Hepatocyte (in vitro differentiated cells): ENCODE data around the gene SPINT2. TPM values are rescaled to one million over a fixed set of nuclear protein-coding genes. Genes with fewer than 3 reads are reported as not detected.

Experiments used
- DNase-seq: peaks from one replicate; pipeline ENCODE4 v3.0.0-alpha.2; 2016; ENCODE audit warnings: low spot score
- H2AFZ ChIP-seq: fragments of 200-600 bp; sonication (generic); 2 replicates; pipeline ENCODE4 v1.6.0; 2016; ENCODE audit warnings: antibody characterized with exemption, mild to moderate bottlenecking
- H3K27ac ChIP-seq: fragments of 200-600 bp; sonication (generic); 2 replicates; pipeline ENCODE4 v1.5.1; 2016; ENCODE audit warnings: mild to moderate bottlenecking
- H3K27me3 ChIP-seq: fragments of 200-600 bp; sonication (generic); 2 replicates; pipeline ENCODE4 v1.6.1; 2016
- H3K36me3 ChIP-seq: fragments of 200-600 bp; sonication (generic); replicated peaks from 2 replicates; pipeline ENCODE4 v1.5.1; 2016; ENCODE audit warnings: low read depth; ENCODE audit not compliant: insufficient read depth
- H3K4me1 ChIP-seq: fragments of 200-600 bp; sonication (generic); 2 replicates; pipeline ENCODE4 v1.5.1; 2016; ENCODE audit warnings: mild to moderate bottlenecking, moderate library complexity; ENCODE audit not compliant: insufficient read depth
- H3K4me2 ChIP-seq: fragments of 200-600 bp; sonication (generic); 2 replicates; pipeline ENCODE4 v1.6.0; 2016
- H3K4me3 ChIP-seq: fragments of 200-600 bp; sonication (generic); 2 replicates; pipeline ENCODE4 v1.5.1; 2016; ENCODE audit warnings: mild to moderate bottlenecking
- H3K79me2 ChIP-seq: fragments of 200-600 bp; sonication (generic); 2 replicates; pipeline ENCODE4 v1.6.0; 2017; ENCODE audit warnings: mild to moderate bottlenecking
- H3K9me2 ChIP-seq: fragments of 200-600 bp; sonication (generic); replicated peaks from 2 replicates; pipeline ENCODE4 v1.6.0; 2017; ENCODE audit warnings: mild to moderate bottlenecking; ENCODE audit not compliant: insufficient read depth
- H3K9me3 ChIP-seq: fragments of 200-600 bp; sonication (generic); 2 replicates; pipeline ENCODE4 v1.5.1; 2016; ENCODE audit warnings: low read depth, mild to moderate bottlenecking
- H4K20me1 ChIP-seq: fragments of 200-600 bp; sonication (generic); 2 replicates; pipeline ENCODE4 v1.6.0; 2016; ENCODE audit warnings: mild to moderate bottlenecking; ENCODE audit not compliant: insufficient read depth, poor library complexity, severe bottlenecking
- EZH2 ChIP-seq: fragments of 200-600 bp; sonication (generic); IDR thresholded peaks from 2 replicates; pipeline ENCODE4 v1.6.1; 2016; ENCODE audit warnings: antibody characterized with exemption, mild to moderate bottlenecking, borderline replicate concordance
- EZH2phosphoT487 ChIP-seq: fragments of 200-600 bp; sonication (generic); IDR thresholded peaks from one replicate; pipeline ENCODE4 v1.6.1; 2018; ENCODE audit warnings: antibody characterized with exemption, mild to moderate bottlenecking, low read depth, moderate library complexity; ENCODE audit not compliant: unreplicated experiment, severe bottlenecking
- WGBS: methylation state at CpG from one replicate; pipeline ENCODE4 v1.1.6; 2016; ENCODE audit warnings: low lambda C conversion rate; ENCODE audit errors: missing lambda C conversion rate; 5-methylcytosine and 5-hydroxymethylcytosine counted together
- polyA plus RNA-seq: library from polyadenylated mRNA; unstranded; fragments of >200 nt; fragmentation: Nextera tagmentation; extraction: Ambion mirVana; gene quantifications from 2 replicates; pipeline ENCODE4 v1.2.1, GENCODE V29; 2016
- total RNA-seq: library from RNA; depleted of rRNA; stranded (reverse); fragments of >200 nt; gene quantifications from 2 replicates; pipeline ENCODE4 v1.2.3, GENCODE V29; 2014
- TF ChIP-seq, protein P1 (sequence below): fragments of 200-600 bp; sonication (generic); IDR thresholded peaks from 2 replicates; pipeline ENCODE4 v1.5.1; 2016; ENCODE audit warnings: antibody characterized with exemption, mild to moderate bottlenecking; ENCODE audit not compliant: poor library complexity

SPINT2 gene
- total and polyA plus RNA-seq, 2 experiments from 2014 or later: 508 to 834 TPM

- H3K36me3 ChIP-seq: no peaks in the 10 kb centered on the region
- H3K4me3 ChIP-seq: no peak overlapping the region
- peaks cover 28% of the 10 kb centered on the region for H3K79me2 ChIP-seq
- H3K4me2 ChIP-seq: no peak overlapping the region
- peaks cover 11% of the 10 kb centered on the region for H4K20me1 ChIP-seq
- peaks cover 6% of the 10 kb centered on the region for H3K4me1 ChIP-seq
- 92% methylated on average over 7 of the region's 7 CpGs for WGBS
- peak overlapping the region; percentile 94 for H3K27ac ChIP-seq
- DNase-seq: peak; percentile 13
- no peaks in the 10 kb centered on the region for H3K27me3 ChIP-seq
- no peaks in the 10 kb centered on the region for H3K9me3 ChIP-seq
- H2AFZ ChIP-seq: no peak overlapping the region
- no peaks in the 10 kb centered on the region for H3K9me2 ChIP-seq
- TF ChIP-seq, protein P1, sequence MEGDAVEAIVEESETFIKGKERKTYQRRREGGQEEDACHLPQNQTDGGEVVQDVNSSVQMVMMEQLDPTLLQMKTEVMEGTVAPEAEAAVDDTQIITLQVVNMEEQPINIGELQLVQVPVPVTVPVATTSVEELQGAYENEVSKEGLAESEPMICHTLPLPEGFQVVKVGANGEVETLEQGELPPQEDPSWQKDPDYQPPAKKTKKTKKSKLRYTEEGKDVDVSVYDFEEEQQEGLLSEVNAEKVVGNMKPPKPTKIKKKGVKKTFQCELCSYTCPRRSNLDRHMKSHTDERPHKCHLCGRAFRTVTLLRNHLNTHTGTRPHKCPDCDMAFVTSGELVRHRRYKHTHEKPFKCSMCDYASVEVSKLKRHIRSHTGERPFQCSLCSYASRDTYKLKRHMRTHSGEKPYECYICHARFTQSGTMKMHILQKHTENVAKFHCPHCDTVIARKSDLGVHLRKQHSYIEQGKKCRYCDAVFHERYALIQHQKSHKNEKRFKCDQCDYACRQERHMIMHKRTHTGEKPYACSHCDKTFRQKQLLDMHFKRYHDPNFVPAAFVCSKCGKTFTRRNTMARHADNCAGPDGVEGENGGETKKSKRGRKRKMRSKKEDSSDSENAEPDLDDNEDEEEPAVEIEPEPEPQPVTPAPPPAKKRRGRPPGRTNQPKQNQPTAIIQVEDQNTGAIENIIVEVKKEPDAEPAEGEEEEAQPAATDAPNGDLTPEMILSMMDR: no peak
- no peak for TF ChIP-seq EZH2phosphoT487
- no peak for TF ChIP-seq EZH2
Measured at GRCh38 chr19:38262585-38263268, 1.6 kb upstream of the SPINT2 start.

GRCh38 chr19:38263689-38264485 lies 486 bp upstream of the SPINT2 start:
- Histone ChIP-seq H4K20me1 (peaks cover 21% of the 10 kb centered on the region), H2AFZ (peak overlapping the region; percentile 12), H3K79me2 (peaks cover 39% of the 10 kb centered on the region), H3K4me3 (no peak overlapping the region), H3K9me3 (no peaks in the 10 kb centered on the region), H3K27ac (peak overlapping the region; percentile 94), H3K36me3 (no peaks in the 10 kb centered on the region), H3K4me2 (peak overlapping the region; percentile 80), H3K27me3 (no peaks in the 10 kb centered on the region), H3K9me2 (no peaks in the 10 kb centered on the region), H3K4me1 (peaks cover 9% of the 10 kb centered on the region)
- TF ChIP-seq, protein P1: no peak
- no peak for TF ChIP-seq EZH2
- TF ChIP-seq EZH2phosphoT487: no peak
- whole genome bisulfite sequencing: 11% methylated on average over 31 of the region's 34 CpGs
- DNase-seq: peak; percentile 97

GRCh38 chr19:38265213-38265861 lies 964 bp downstream of the SPINT2 start:
- no peaks in the 10 kb centered on the region for H3K9me2 ChIP-seq
- H3K36me3 ChIP-seq: no peaks in the 10 kb centered on the region
- peaks cover 34% of the 10 kb centered on the region for H4K20me1 ChIP-seq
- peak overlapping the region; percentile 80 for H3K4me2 ChIP-seq
- 24% methylated on average over 14 of the region's 14 CpGs for WGBS
- no peaks in the 10 kb centered on the region for H3K9me3 ChIP-seq
- peak overlapping the region; percentile 28 for H3K4me3 ChIP-seq
- peak overlapping the region; percentile 50 for H2AFZ ChIP-seq
- peaks cover 54% of the 10 kb centered on the region for H3K79me2 ChIP-seq
- H3K27ac ChIP-seq: peak overlapping the region; percentile 94
- peaks cover 15% of the 10 kb centered on the region for H3K4me1 ChIP-seq
- TF ChIP-seq EZH2: no peak
- TF ChIP-seq EZH2phosphoT487: no peak
- TF ChIP-seq, protein P1: no peak
- peak; percentile 48 for DNase-seq
- H3K27me3 ChIP-seq: no peaks in the 10 kb centered on the region
